Myometrial cell (primary cell): ENCODE results near the gene ACTR1B. TPM values are rescaled to one million over a fixed set of nuclear protein-coding genes. Genes with fewer than 3 reads are reported as not detected.

Source experiments
- total RNA-seq: library from RNA; depleted of rRNA; stranded (reverse); fragments of >200 nt; gene quantifications from 2 replicates; pipeline ENCODE4 v1.2.3, GENCODE V29; 2015

The ACTR1B gene
- total RNA-seq: 92.0 and 93.4 TPM in 2 replicates

GRCh38 chr2:97663962-97664635 lies at the start of gene ACTR1B:
TSS of gene ACTR1B (minus strand) at chr2:97664044. CDS start at chr2:97663890, 154 bp downstream.

GRCh38 chr2:97669448-97669847 lies 5.6 kb upstream of the ACTR1B start, which contains the start of gene C2orf92:
TSS of gene C2orf92 (plus strand) at chr2:97669713. CDS start at chr2:97669789, 76 bp downstream.

GRCh38 chr2:97645695-97646629 lies 17.9 kb downstream of the ACTR1B start, which contains the start of gene COX5B:
TSS of gene COX5B (plus strand) at chr2:97646062. CDS start at chr2:97646087, 25 bp downstream.

Other genes starting within 250 kb of the ACTR1B start
- gene ANKRD36B, start 74.2 kb downstream of the ACTR1B start, total RNA-seq: 2.0 and 3.5 TPM in 2 replicates
- 286 and 375 TPM in 2 replicates for gene COX5B, start 18.0 kb downstream of the ACTR1B start, total RNA-seq
- 0.35 and 0.58 TPM in 2 replicates for gene C2orf92, start 5.7 kb upstream of the ACTR1B start, total RNA-seq
- not detected in 2 replicates for gene ZAP70, start 49.5 kb upstream of the ACTR1B start, total RNA-seq